K562 (cell line): ENCODE data around the gene ORC5. TPM values are rescaled to one million over a fixed set of nuclear protein-coding genes. Genes with fewer than 3 reads are reported as not detected.

Source experiments
- ATAC-seq: fragments of 200-7000 bp; cut with Tn5 transposase; 3 replicates; pipeline ENCODE4 v1.9.1; 2020; ENCODE audit warnings: moderate library complexity
- BruUV-seq: library from RNA; stranded (reverse); fragments of 400-500 nt; replicated peaks from 2 replicates; lab custom pipeline; 2021; lab: Mats Ljungman, UMichigan
- CTCF ChIA-PET: fragments of 300-600 bp; formaldehyde crosslinking; extraction: SDS; loops from one replicate; lab custom pipeline; 2021; ENCODE audit warnings: low intra/inter-chr PET ratio; lab: Yijun Ruan, JAX
- POLR2A ChIA-PET: fragments of 300-600, 350-650 bp; sonication (Branson Sonifier 250); formaldehyde crosslinking; extraction: SDS; loops from one replicate; lab custom pipeline; 2021; ENCODE audit warnings: antibody characterized with exemption, inconsistent platforms; lab: Yijun Ruan, JAX
- DNase-seq, 4 experiments: peaks; one replicate each; pipeline versions ENCODE4 v3.0.0 to v3.0.0-alpha.2; 2011 to 2018; ENCODE audit warnings: low spot score in 3 of 4, mixed read lengths in 3 of 4; ENCODE audit errors: extremely low read depth in 1 of 4
- FAIRE-seq: peaks from 2 replicates; lab custom pipeline; 2011; peaks lifted over from hg19 to GRCh38; lab: Jason Lieb, UNC
- H2AFZ ChIP-seq: 2 replicates; pipeline ENCODE4 v1.6.0; 2011; ENCODE audit warnings: low read depth, low read length, control low read depth, inconsistent platforms
- H3K27ac ChIP-seq: fragments of 200-600 bp; 3 replicates; pipeline ENCODE4 v1.8.0; 2011; ENCODE audit warnings: low read depth, mild to moderate bottlenecking, control low read depth, inconsistent platforms, low read length, moderate library complexity, mixed read lengths; ENCODE audit errors: extremely low read depth
- H3K27me3 ChIP-seq, 2 experiments: fragments of 300-600 bp in 1 of 2; 2 replicates in 1 of 2; 3 replicates in 1 of 2; pipeline versions ENCODE4 v1.6.0 to v1.8.0; 2011; ENCODE audit warnings: inconsistent platforms in 2 of 2, low read length in 2 of 2, mild to moderate bottlenecking in 1 of 2, mixed read lengths in 1 of 2, moderate library complexity in 1 of 2; ENCODE audit not compliant: control insufficient read depth in 2 of 2, insufficient read depth in 2 of 2
- H3K36me3 ChIP-seq: fragments of 300-600 bp; 3 replicates; pipeline ENCODE4 v1.8.0; 2011; ENCODE audit warnings: mild to moderate bottlenecking, low read length, inconsistent platforms; ENCODE audit not compliant: control insufficient read depth, insufficient read depth
- H3K4me1 ChIP-seq, 2 experiments: fragments of 200-600 bp in 1 of 2; replicated peaks in 1 of 2; 2 replicates in 1 of 2; 3 replicates in 1 of 2; pipeline versions ENCODE4 v1.5.1 to v1.8.0; 2011; ENCODE audit warnings: inconsistent platforms in 2 of 2, low read length in 2 of 2, mild to moderate bottlenecking in 1 of 2, mixed read lengths in 1 of 2, moderate library complexity in 1 of 2; ENCODE audit not compliant: control insufficient read depth in 2 of 2, insufficient read depth in 2 of 2
- H3K4me2 ChIP-seq: 2 replicates; pipeline ENCODE4 v1.6.1; 2011; ENCODE audit warnings: low read length, control low read depth, inconsistent platforms, mixed read lengths; ENCODE audit not compliant: insufficient read depth
- H3K4me3 ChIP-seq: fragments of 200-600 bp; sonication (generic), shearing (Covaris generic); 2 replicates; pipeline ENCODE4 v1.5.1; 2016; ENCODE audit warnings: control low read depth, inconsistent platforms
- H3K79me2 ChIP-seq: fragments of 200-600 bp; 3 replicates; pipeline ENCODE4 v1.8.0; 2011; ENCODE audit warnings: low read length, inconsistent platforms; ENCODE audit not compliant: control insufficient read depth, insufficient read depth
- H3K9ac ChIP-seq, 2 experiments: 2 replicates each; pipeline versions ENCODE4 v1.6.0 to v1.6.1; 2011; ENCODE audit warnings: low read depth in 2 of 2, low read length in 2 of 2, control low read depth in 1 of 2, inconsistent platforms in 1 of 2, mild to moderate bottlenecking in 1 of 2, mixed read lengths in 1 of 2; ENCODE audit not compliant: insufficient read depth in 1 of 2
- H3K9me1 ChIP-seq: one replicate; pipeline ENCODE4 v1.6.0; 2011; ENCODE audit warnings: inconsistent platforms, mild to moderate bottlenecking, low read length, moderate library complexity; ENCODE audit not compliant: control insufficient read depth, insufficient read depth
- H3K9me3 ChIP-seq: replicated peaks from 2 replicates; pipeline ENCODE4 v1.5.1; 2011; ENCODE audit warnings: low read depth, low read length, inconsistent platforms; ENCODE audit not compliant: control insufficient read depth, insufficient read depth
- H4K20me1 ChIP-seq: replicated peaks from 2 replicates; pipeline ENCODE4 v1.6.1; 2011; ENCODE audit warnings: low read length, inconsistent platforms, mixed read lengths; ENCODE audit not compliant: control insufficient read depth, insufficient read depth
- HINFP ChIP-seq: fragments of 450-650 bp; conservative IDR thresholded peaks from 2 replicates; pipeline ENCODE4 v1.6.1; 2016; ENCODE audit warnings: missing genetic modification characterization, low read depth, mild to moderate bottlenecking, control low read depth, missing compliant biosample characterization
- KLF16 ChIP-seq: IDR thresholded peaks from 2 replicates; pipeline ENCODE4 v1.6.1; 2016; ENCODE audit warnings: antibody characterized with exemption
- L3MBTL2 ChIP-seq: fragments of 450-650 bp; IDR thresholded peaks from 2 replicates; pipeline ENCODE4 v1.6.1; 2016; ENCODE audit warnings: mild to moderate bottlenecking, moderate library complexity
- MYC ChIP-seq, 2 experiments: fragments of 250-450 bp in 1 of 2; sonication (Bioruptor Pico) in 1 of 2; IDR thresholded peaks; 2 replicates each; pipeline versions ENCODE4 v1.5.1 to v1.6.1; 2012 to 2021; ENCODE audit warnings: low read depth in 2 of 2, borderline replicate concordance in 1 of 2, improper control_type of control experiment in 1 of 2, low read length in 1 of 2, mild to moderate bottlenecking in 1 of 2, moderate library complexity in 1 of 2
- NCOA4 ChIP-seq: fragments of 450-650 bp; IDR thresholded peaks from 2 replicates; pipeline ENCODE4 v1.6.1; 2018; ENCODE audit warnings: mild to moderate bottlenecking; ENCODE audit not compliant: partially characterized antibody
- PHB2 ChIP-seq: fragments of 450-650 bp; IDR thresholded peaks from 2 replicates; pipeline ENCODE4 v1.6.1; 2017; ENCODE audit warnings: low read depth
- RAD21 ChIP-seq, 2 experiments: fragments of 250-450 bp in 1 of 2; fragments of 450-650 bp in 1 of 2; sonication (Bioruptor Pico) in 1 of 2; formaldehyde crosslinking in 1 of 2; IDR thresholded peaks in 1 of 2; conservative IDR thresholded peaks in 1 of 2; 2 replicates each; pipeline versions ENCODE4 v1.4.0 to v1.8.0; 2020 to 2022; ENCODE audit warnings: mild to moderate bottlenecking in 2 of 2, moderate library complexity in 1 of 2
- SMARCC2 ChIP-seq: fragments of 450-650 bp; IDR thresholded peaks from 2 replicates; pipeline ENCODE4 v1.6.1; 2017; ENCODE audit warnings: antibody characterized with exemption, moderate library complexity, mild to moderate bottlenecking, low read depth
- SPI1 ChIP-seq: IDR thresholded peaks from 2 replicates; pipeline ENCODE4 v1.6.1; 2011; ENCODE audit warnings: low read depth, low read length, control low read depth, borderline replicate concordance
- WHSC1 ChIP-seq: IDR thresholded peaks from one replicate; pipeline ENCODE4 v1.6.1; 2012; ENCODE audit warnings: low read length, control low read depth, inconsistent platforms
- ZC3H11A ChIP-seq: IDR thresholded peaks from 2 replicates; pipeline ENCODE4 v1.6.1; 2012; ENCODE audit warnings: low read depth, low read length, improper control_type of control experiment
- ZNF507 ChIP-seq: conservative IDR thresholded peaks from 2 replicates; pipeline ENCODE4 v1.6.1; 2017; ENCODE audit warnings: missing genetic modification characterization, missing compliant biosample characterization
- ZNF644 ChIP-seq: fragments of 200-800 bp; sonication (Bioruptor generic); IDR thresholded peaks from 2 replicates; pipeline ENCODE4 v1.6.1; 2016; ENCODE audit warnings: low read depth, missing genetic modification characterization, missing compliant biosample characterization
- ZNF764 ChIP-seq: fragments of 250-450 bp; sonication (Bioruptor Pico); IDR thresholded peaks from 2 replicates; pipeline ENCODE4 v1.4.0; 2020; ENCODE audit warnings: low read depth, mild to moderate bottlenecking, moderate library complexity
- WGBS: fragments of 100-300 bp; shearing (Covaris generic); methylation state at CpG from one replicate; pipeline ENCODE4 v1.1.6; 2016; ENCODE audit warnings: low coverage, mixed read lengths; ENCODE audit not compliant: insufficient coverage; ENCODE audit errors: missing lambda C conversion rate; 5-methylcytosine and 5-hydroxymethylcytosine counted together
- in situ Hi-C: fragments of 300-500 bp; cut with MboI; formaldehyde crosslinking; loops from 4 replicates; pipeline ENCODE4 v1.15.0; 2018; ENCODE audit warnings: inconsistent platforms, mixed read lengths
- intact Hi-C: fragments of 100-400 bp; cut with micrococcal nuclease; formaldehyde crosslinking; loops from 2 replicates; pipeline ENCODE4 v1.14.2; 2022
- polyA plus RNA-seq, 8 experiments: library from polyadenylated mRNA; depleted of rRNA in 4 of 8; stranded (reverse) in 5 of 8; unstranded in 3 of 8; fragments of >200 nt; fragmentation: Nextera tagmentation in 2 of 8; fragmentation: Illumina TruSeq in 1 of 8; extraction: Ambion mirVana in 2 of 8; extraction: Trizol in 1 of 8; gene quantifications; 2 replicates each; pipeline versions ENCODE4 v1.2.1 to v1.2.3, GENCODE V29; 2011 to 2014; ENCODE audit warnings: inconsistent platforms in 1 of 8, missing spikeins in 1 of 8
- total RNA-seq, 7 experiments: library from RNA; depleted of rRNA in 6 of 7; stranded (reverse); fragments of >200 nt in 6 of 7; fragmentation: Illumina TruSeq in 2 of 7; extraction: Trizol in 2 of 7; gene quantifications; 2 replicates each; pipeline versions ENCODE4 v1.2.1 to v1.2.3, GENCODE V29; 2011 to 2021; ENCODE audit warnings: low replicate concordance in 1 of 7
- TF ChIP-seq, protein P1 (sequence below), 2 experiments: IDR thresholded peaks; 2 replicates each; pipeline ENCODE4 v1.6.1; 2011; ENCODE audit warnings: borderline replicate concordance in 1 of 2, control low read depth in 1 of 2, low read depth in 1 of 2, low read length in 1 of 2, mild to moderate bottlenecking in 1 of 2, mixed read lengths in 1 of 2, moderate library complexity in 1 of 2; ENCODE audit not compliant: insufficient read depth in 1 of 2, insufficient read length in 1 of 2, poor library complexity in 1 of 2, severe bottlenecking in 1 of 2; ENCODE audit errors: extremely low read depth in 1 of 2

The ORC5 gene
- total and polyA plus RNA-seq, 9 of the 15 experiments (the other 6 are each of a cell fraction or from before 2014, with no cell fraction given): 29.8 to 136 (median 54.8) TPM

DNA sequence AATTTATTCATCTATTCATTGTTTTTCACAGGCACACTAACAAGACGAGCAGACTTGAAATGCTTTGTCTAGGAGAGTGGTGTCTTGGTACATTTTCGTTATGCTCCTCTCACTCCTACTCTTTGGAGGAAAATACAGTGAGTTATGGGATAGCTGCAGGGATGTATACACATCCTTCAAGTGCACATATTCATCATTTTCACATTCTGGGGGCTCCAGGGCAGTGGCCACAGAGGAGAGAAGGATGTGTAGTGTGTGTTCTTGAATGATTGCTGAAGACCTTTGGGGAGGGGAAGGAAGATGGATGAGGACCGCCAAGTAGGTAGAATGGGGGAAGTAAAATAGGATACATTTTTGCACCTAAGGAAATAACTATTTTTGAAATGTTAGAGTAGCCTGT lies 34.8 kb upstream of the ORC5 start:
- Histone ChIP-seq H3K27me3 (peaks cover 0 to 3% of the 10 kb centered on the region in 2 experiments; a peak in 2 of 5 replicates), H3K36me3 (no peaks in the 10 kb centered on the region), H3K4me2 (no peak overlapping the region), H3K4me1 (no peaks in the 10 kb centered on the region), H2AFZ (no peak overlapping the region), H3K9me1 (no peaks in the 10 kb centered on the region), H3K9ac (no peak overlapping the region), H3K4me3 (no peak overlapping the region), H3K27ac (no peak overlapping the region), H3K9me3 (no peaks in the 10 kb centered on the region), H4K20me1 (no peaks in the 10 kb centered on the region), H3K79me2 (no peaks in the 10 kb centered on the region)
- ChIA-PET POLR2A (no interaction called here), CTCF (no interaction called here)
- no TSS peak for BruUV-seq
- 0% methylated on average over 3 of the region's 3 CpGs for WGBS
- no peak for ATAC-seq
- intact Hi-C loops (no loop called here), in situ Hi-C loops (no loop called here)
- no peak for FAIRE-seq
- DNase-seq: no peak
- TF ChIP-seq ZNF644 (no peak), RAD21 (CRISPR knock-in tag; conservative IDR thresholded peaks at IDR 0.05 in 1 of 2, IDR thresholded peaks at IDR 0.05 in 1 of 2) (no peak), L3MBTL2 (no peak), SPI1 (no peak), SMARCC2 (no peak), MYC (IDR thresholded peaks at IDR 0.05; ENCODE audit: low read depth, low read length) (no peak), MYC (CRISPR knock-in tag; IDR thresholded peaks at IDR 0.05; ENCODE audit: borderline replicate concordance, low read depth) (no peak), ZC3H11A (no peak), PHB2 (no peak), HINFP (tag) (no peak), NCOA4 (no peak), ZNF764 (CRISPR knock-in tag) (no peak), WHSC1 (no peak), ZNF507 (no peak), KLF16 (no peak)
- TF ChIP-seq, protein P1, sequence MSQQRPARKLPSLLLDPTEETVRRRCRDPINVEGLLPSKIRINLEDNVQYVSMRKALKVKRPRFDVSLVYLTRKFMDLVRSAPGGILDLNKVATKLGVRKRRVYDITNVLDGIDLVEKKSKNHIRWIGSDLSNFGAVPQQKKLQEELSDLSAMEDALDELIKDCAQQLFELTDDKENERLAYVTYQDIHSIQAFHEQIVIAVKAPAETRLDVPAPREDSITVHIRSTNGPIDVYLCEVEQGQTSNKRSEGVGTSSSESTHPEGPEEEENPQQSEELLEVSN (IDR thresholded peaks at IDR 0.05; ENCODE audit: borderline replicate concordance in 1 of 2, extremely low read depth in 1 of 2, insufficient read depth in 1 of 2, insufficient read length in 1 of 2, low read depth in 1 of 2, low read length in 1 of 2, poor library complexity in 1 of 2, severe bottlenecking in 1 of 2): no peak
